ENCODE results near the gene YIPF7.

YIPF7 gene

DNA sequence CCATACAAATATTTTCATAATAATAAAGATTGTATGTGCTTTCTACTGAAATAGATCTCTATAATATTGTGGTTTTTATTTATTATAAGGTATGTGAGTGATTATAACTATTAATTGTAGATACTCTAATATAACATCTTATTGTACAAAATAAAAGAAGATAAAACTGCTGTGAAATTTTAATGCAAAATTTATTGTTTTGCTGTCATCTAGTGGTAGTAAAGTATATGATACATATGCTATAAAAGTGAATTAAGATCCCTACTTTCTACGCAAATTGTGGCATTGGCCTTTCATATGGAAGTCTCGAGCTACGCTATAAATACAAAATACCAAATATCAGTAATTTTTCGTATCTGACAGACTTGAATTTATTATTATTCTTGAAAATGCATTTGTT, 19.3 kb downstream of the YIPF7 start:
- no peak for DNase-seq (ENCODE audit: low read depth)
- H3K4me3 ChIP-seq (ENCODE audit: low read depth, low read length) = no peak overlapping the region
- TF ChIP-seq, protein P1, sequence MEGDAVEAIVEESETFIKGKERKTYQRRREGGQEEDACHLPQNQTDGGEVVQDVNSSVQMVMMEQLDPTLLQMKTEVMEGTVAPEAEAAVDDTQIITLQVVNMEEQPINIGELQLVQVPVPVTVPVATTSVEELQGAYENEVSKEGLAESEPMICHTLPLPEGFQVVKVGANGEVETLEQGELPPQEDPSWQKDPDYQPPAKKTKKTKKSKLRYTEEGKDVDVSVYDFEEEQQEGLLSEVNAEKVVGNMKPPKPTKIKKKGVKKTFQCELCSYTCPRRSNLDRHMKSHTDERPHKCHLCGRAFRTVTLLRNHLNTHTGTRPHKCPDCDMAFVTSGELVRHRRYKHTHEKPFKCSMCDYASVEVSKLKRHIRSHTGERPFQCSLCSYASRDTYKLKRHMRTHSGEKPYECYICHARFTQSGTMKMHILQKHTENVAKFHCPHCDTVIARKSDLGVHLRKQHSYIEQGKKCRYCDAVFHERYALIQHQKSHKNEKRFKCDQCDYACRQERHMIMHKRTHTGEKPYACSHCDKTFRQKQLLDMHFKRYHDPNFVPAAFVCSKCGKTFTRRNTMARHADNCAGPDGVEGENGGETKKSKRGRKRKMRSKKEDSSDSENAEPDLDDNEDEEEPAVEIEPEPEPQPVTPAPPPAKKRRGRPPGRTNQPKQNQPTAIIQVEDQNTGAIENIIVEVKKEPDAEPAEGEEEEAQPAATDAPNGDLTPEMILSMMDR (IDR thresholded peaks at IDR 0.05; ENCODE audit: insufficient read depth, low read depth, low read length, missing control alignments) = no peak

- peak; percentile 73 for DNase-seq (ENCODE audit: low read depth)
- no peak overlapping the region for H3K4me3 ChIP-seq (ENCODE audit: low read depth, low read length)
- TF ChIP-seq, protein P1 (IDR thresholded peaks at IDR 0.05; ENCODE audit: insufficient read depth, low read depth, low read length, missing control alignments) = peak; percentile 61
Measured at GRCh38 chr4:44629280-44629866, 22.1 kb downstream of the YIPF7 start.

DNA sequence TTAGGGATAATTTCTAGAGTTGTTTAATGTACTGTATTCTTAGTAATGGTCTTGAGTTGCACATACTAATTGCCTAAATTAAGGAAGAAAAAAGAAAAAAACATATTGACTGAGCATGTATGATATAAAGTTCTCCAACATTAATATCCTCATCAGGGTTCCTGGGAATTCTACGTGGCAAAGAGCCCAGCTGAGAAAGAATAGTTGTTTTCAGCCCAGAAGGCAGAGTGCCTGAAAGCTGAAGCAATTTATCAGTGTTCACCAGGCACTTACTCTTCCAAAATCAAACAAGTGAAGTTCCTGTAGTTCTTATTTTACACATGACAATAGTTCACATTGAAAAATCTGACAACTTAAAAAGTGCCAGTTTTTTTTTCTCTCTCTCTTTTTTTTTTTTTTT, 27.7 kb downstream of the YIPF7 start:
- DNase-seq (ENCODE audit: low read depth) = no peak
- TF ChIP-seq, protein P1 (IDR thresholded peaks at IDR 0.05; ENCODE audit: insufficient read depth, low read depth, low read length, missing control alignments) = no peak
- H3K4me3 ChIP-seq (ENCODE audit: low read depth, low read length) = no peak overlapping the region

- H3K4me3 ChIP-seq (ENCODE audit: low read depth, low read length) = no peak overlapping the region
- TF ChIP-seq, protein P1 (IDR thresholded peaks at IDR 0.05; ENCODE audit: insufficient read depth, low read depth, low read length, missing control alignments) = no peak
Measured at GRCh38 chr4:44616621-44617020, 34.8 kb downstream of the YIPF7 start.

GRCh38 chr4:44583393-44583792, 68.0 kb downstream of the YIPF7 start:
- TF ChIP-seq, protein P1 (IDR thresholded peaks at IDR 0.05; ENCODE audit: insufficient read depth, low read depth, low read length, missing control alignments) = peak; percentile 46
- H3K4me3 ChIP-seq (ENCODE audit: low read depth, low read length) = no peak overlapping the region
- peak; percentile 24 for DNase-seq (ENCODE audit: low read depth)

More at GRCh38 chr4:44616621-44617020, 34.8 kb downstream of the YIPF7 start:
- no peak for DNase-seq (ENCODE audit: low read depth)

DNA sequence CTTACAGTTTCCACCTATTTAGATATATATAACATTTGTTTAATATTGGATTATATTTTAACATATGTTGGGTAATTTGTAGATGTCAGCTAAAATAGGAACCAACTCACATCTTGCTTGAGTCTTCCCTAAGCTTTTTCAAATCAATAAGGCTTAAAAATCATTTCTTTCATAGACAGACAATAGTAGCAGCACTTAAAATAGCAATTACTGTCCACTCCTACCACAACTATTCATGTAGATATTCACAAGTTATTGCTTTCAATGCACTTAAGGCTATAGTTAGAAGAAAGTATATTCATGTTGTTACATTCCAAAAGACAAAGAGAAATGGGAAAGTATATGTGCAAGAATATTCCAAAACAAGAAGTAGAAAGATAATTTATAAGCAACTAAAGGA, 71.2 kb downstream of the YIPF7 start:
- TF ChIP-seq, protein P1 (IDR thresholded peaks at IDR 0.05; ENCODE audit: insufficient read depth, low read depth, low read length, missing control alignments) = no peak
- no peak overlapping the region for H3K4me3 ChIP-seq (ENCODE audit: low read depth, low read length)
- no peak for DNase-seq (ENCODE audit: low read depth)

GRCh38 chr4:44578954-44579353, 72.5 kb downstream of the YIPF7 start:
- TF ChIP-seq, protein P1 (IDR thresholded peaks at IDR 0.05; ENCODE audit: insufficient read depth, low read depth, low read length, missing control alignments) = no peak
- H3K4me3 ChIP-seq (ENCODE audit: low read depth, low read length) = no peak overlapping the region
- no peak for DNase-seq (ENCODE audit: low read depth)

Measured in GM12865 (cell line).